ENCODE results near the gene COL1A1. TPM values are rescaled to one million over a fixed set of nuclear protein-coding genes. Genes with fewer than 3 reads are reported as not detected.
A peak's percentile ranks its signal among the peaks of the same experiment; 100 is the strongest.

COL1A1 gene
- polyA plus RNA-seq, 1 experiment, result 1,356 TPM

DNA sequence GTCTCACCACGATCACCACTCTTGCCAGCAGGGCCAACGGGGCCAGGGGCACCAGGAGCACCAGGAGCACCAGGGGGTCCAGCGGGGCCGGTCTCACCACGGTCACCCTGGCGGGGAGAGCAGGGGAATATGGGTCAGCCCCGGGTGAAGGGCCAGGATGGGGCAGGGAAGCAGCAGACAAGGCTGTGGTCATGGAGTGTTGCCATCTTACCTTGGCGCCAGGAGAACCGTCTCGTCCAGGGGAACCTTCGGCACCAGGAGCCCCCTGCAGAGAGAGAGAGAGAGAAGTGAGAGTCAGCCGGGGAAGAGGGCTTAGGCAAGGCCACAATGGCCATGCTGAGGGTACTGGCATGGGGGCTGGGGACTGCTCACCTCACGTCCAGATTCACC lies 12.9 kb downstream of the COL1A1 start:
- Histone ChIP-seq H3K27me3 (ENCODE audit: control insufficient read depth, insufficient read depth, low read length) (no peaks in the 10 kb centered on the region), H3K4me3 (ENCODE audit: low read depth, low read length) (no peak overlapping the region), H3K9me3 (ENCODE audit: control insufficient read depth, insufficient read depth, low read length) (no peaks in the 10 kb centered on the region; the same call in 1 of the 2 replicates), H3K27ac (ENCODE audit: low read depth, low read length) (peak overlapping the region; percentile 98)
- ChIA-PET POLR2A (interaction anchor here (1.1 to 13.2 kb wide), 13 partner anchors 7 to 102 kb away, joined by 4 to 284 read pairs (median 33); partner anchors contain the start of gene COL1A1), CTCF (interaction anchor here (0.9 kb wide), 1 partner anchor 19 kb away, joined by 3 read pairs; no protein-coding TSS in a partner anchor)
- no peak for DNase-seq (ENCODE audit: low read depth, low spot score)
- TF ChIP-seq CTCF (IDR thresholded peaks at IDR 0.05; ENCODE audit: low read depth, low read length), result no peak

- Histone ChIP-seq H3K9me3 (ENCODE audit: control insufficient read depth, insufficient read depth, low read length) (no peaks in the 10 kb centered on the region; the same call in 1 of the 2 replicates), H3K27ac (ENCODE audit: low read depth, low read length) (peak overlapping the region; percentile 98), H3K4me3 (ENCODE audit: low read depth, low read length) (no peak overlapping the region), H3K27me3 (ENCODE audit: control insufficient read depth, insufficient read depth, low read length) (no peaks in the 10 kb centered on the region)
- ChIA-PET CTCF (interaction anchor here (0.9 to 1.6 kb wide), 4 partner anchors 10 to 82 kb away, joined by 3 to 4 read pairs (median 3); no protein-coding TSS in a partner anchor), POLR2A (interaction anchor here (0.6 to 13.2 kb wide), 14 partner anchors 9 to 110 kb away, joined by 3 to 284 read pairs (median 8); partner anchors contain the start of gene COL1A1)
- no peak for TF ChIP-seq CTCF (IDR thresholded peaks at IDR 0.05; ENCODE audit: low read depth, low read length)
- DNase-seq (ENCODE audit: low read depth, low spot score), result no peak
Observed at GRCh38 chr17:50187751-50188530, 13.5 kb downstream of the COL1A1 start.

DNA sequence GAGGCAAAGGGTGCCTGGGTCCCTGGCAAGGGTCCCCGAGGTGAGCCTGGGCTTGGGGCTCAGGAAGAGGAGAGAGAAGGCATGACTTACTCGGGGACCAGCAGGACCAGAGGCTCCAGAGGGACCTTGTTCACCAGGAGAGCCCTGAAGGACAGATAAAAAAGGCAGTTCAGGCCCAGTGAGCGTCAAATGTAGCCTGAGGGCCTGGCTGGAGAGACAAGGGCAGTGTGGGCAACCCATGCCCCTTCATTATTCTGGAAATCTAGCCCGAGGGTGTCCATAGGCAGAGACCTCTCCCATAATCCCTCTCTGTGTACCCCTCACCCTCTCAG lies 14.1 kb downstream of the COL1A1 start:
- POLR2A ChIA-PET, result interaction anchor here (0.7 to 13.2 kb wide), 14 partner anchors 9 to 104 kb away, joined by 3 to 284 read pairs (median 8); partner anchors contain the start of genes COL1A1 and TMEM92
- no peak for TF ChIP-seq CTCF (IDR thresholded peaks at IDR 0.05; ENCODE audit: low read depth, low read length)
- Histone ChIP-seq H3K4me3 (ENCODE audit: low read depth, low read length) (no peak overlapping the region), H3K27ac (ENCODE audit: low read depth, low read length) (peak overlapping the region; percentile 98), H3K9me3 (ENCODE audit: control insufficient read depth, insufficient read depth, low read length) (no peaks in the 10 kb centered on the region; the same call in 1 of the 2 replicates), H3K27me3 (ENCODE audit: control insufficient read depth, insufficient read depth, low read length) (no peaks in the 10 kb centered on the region)
- no peak for DNase-seq (ENCODE audit: low read depth, low spot score)
- CTCF ChIA-PET, result interaction anchor here (1.0 to 1.6 kb wide), 3 partner anchors 10 to 83 kb away, joined by 3 to 4 read pairs (median 3); no protein-coding TSS in a partner anchor

- Histone ChIP-seq H3K9me3 (ENCODE audit: control insufficient read depth, insufficient read depth, low read length) (no peaks in the 10 kb centered on the region; the same call in 1 of the 2 replicates), H3K27me3 (ENCODE audit: control insufficient read depth, insufficient read depth, low read length) (no peaks in the 10 kb centered on the region), H3K27ac (ENCODE audit: low read depth, low read length) (peak overlapping the region; percentile 98), H3K4me3 (ENCODE audit: low read depth, low read length) (no peak overlapping the region)
- POLR2A ChIA-PET, result interaction anchor here (0.7 to 13.2 kb wide), 12 partner anchors 8 to 104 kb away, joined by 3 to 284 read pairs (median 20); partner anchors contain the start of genes COL1A1 and TMEM92
- DNase-seq (ENCODE audit: low read depth, low spot score), result no peak
- no peak for TF ChIP-seq CTCF (IDR thresholded peaks at IDR 0.05; ENCODE audit: low read depth, low read length)
- CTCF ChIA-PET, result interaction anchor here (1.0 to 1.6 kb wide), 3 partner anchors 9 to 83 kb away, joined by 3 to 4 read pairs (median 3); no protein-coding TSS in a partner anchor
Observed at GRCh38 chr17:50186661-50187393, 14.6 kb downstream of the COL1A1 start.

Data from AG04450 (cell line).